ENCODE data around the gene CMSS1.

- TF ChIP-seq EP300 (conservative IDR thresholded peaks at IDR 0.05; ENCODE audit: poor library complexity, severe bottlenecking) (no peak), CTCF (IDR thresholded peaks at IDR 0.05; ENCODE audit: poor library complexity, severe bottlenecking) (no peak), SMC3 (conservative IDR thresholded peaks at IDR 0.05; ENCODE audit: poor library complexity) (no peak), EZH2 (IDR thresholded peaks at IDR 0.05; ENCODE audit: borderline replicate concordance, insufficient read depth, low read length, poor library complexity, severe bottlenecking) (no peak), POLR2AphosphoS5 (IDR thresholded peaks at IDR 0.05) (no peak), TAF1 (IDR thresholded peaks at IDR 0.05; ENCODE audit: low read depth) (no peak), REST (IDR thresholded peaks at IDR 0.05; ENCODE audit: borderline replicate concordance) (no peak), MXI1 (conservative IDR thresholded peaks at IDR 0.05; ENCODE audit: poor library complexity, severe bottlenecking) (no peak)
Measured at GRCh38 chr3:100075851-100076730, 258.4 kb downstream of the CMSS1 start.
